OCI-LY1 (cell line): Measurements from ENCODE around the gene TSPOAP1.

ENCODE experiments used
- CTCF ChIP-seq: fragments of 200-600 bp; sonication (generic), shearing (Covaris generic); IDR thresholded peaks from 2 replicates; pipeline ENCODE4 v1.5.1; 2017; ENCODE audit warnings: mild to moderate bottlenecking, antibody characterized with exemption, low read length, moderate library complexity, mixed read lengths
- EZH2 ChIP-seq: fragments of 200-600 bp; sonication (generic), shearing (Covaris generic); IDR thresholded peaks from 2 replicates; pipeline ENCODE4 v1.8.0; 2017; ENCODE audit warnings: borderline replicate concordance, mixed run types, mild to moderate bottlenecking, antibody characterized with exemption, low read length, moderate library complexity, mixed read lengths

- TF ChIP-seq CTCF (no peak), EZH2 (no peak)
Measured at GRCh38 chr17:58373923-58374322, 45.3 kb upstream of the TSPOAP1 start.
